ENCODE measurements around the gene PANX1. TPM values are rescaled to one million over a fixed set of nuclear protein-coding genes. Genes with fewer than 3 reads are reported as not detected.

PANX1 gene
- total and polyA plus RNA-seq, 2 experiments from 2014 or later, result 25.1 to 58.1 TPM

GRCh38 chr11:94168882-94169281 lies 40.2 kb downstream of the PANX1 start:
- H3K9me3 ChIP-seq (ENCODE audit: low read depth), result no peaks in the 10 kb centered on the region
- no peaks in the 10 kb centered on the region for H4K20me1 ChIP-seq (ENCODE audit: insufficient read depth, poor library complexity, severe bottlenecking)
- no peaks in the 10 kb centered on the region for H3K9me2 ChIP-seq (replicated peaks; ENCODE audit: insufficient read depth)
- no peaks in the 10 kb centered on the region for H3K27me3 ChIP-seq
- no peak overlapping the region for H3K4me2 ChIP-seq
- WGBS (ENCODE audit: low lambda C conversion rate, missing lambda C conversion rate), result 95% methylated on average over 1 of the region's 1 CpG
- H2AFZ ChIP-seq, result no peak overlapping the region
- DNase-seq (ENCODE audit: low spot score), result no peak
- H3K79me2 ChIP-seq, result peaks cover 87% of the 10 kb centered on the region
- no peak overlapping the region for H3K27ac ChIP-seq
- no peak for TF ChIP-seq EZH2 (IDR thresholded peaks at IDR 0.05; ENCODE audit: borderline replicate concordance)
- TF ChIP-seq EZH2phosphoT487 (IDR thresholded peaks at IDR 0.05; ENCODE audit: low read depth, severe bottlenecking, unreplicated experiment), result no peak
- TF ChIP-seq, protein P1, sequence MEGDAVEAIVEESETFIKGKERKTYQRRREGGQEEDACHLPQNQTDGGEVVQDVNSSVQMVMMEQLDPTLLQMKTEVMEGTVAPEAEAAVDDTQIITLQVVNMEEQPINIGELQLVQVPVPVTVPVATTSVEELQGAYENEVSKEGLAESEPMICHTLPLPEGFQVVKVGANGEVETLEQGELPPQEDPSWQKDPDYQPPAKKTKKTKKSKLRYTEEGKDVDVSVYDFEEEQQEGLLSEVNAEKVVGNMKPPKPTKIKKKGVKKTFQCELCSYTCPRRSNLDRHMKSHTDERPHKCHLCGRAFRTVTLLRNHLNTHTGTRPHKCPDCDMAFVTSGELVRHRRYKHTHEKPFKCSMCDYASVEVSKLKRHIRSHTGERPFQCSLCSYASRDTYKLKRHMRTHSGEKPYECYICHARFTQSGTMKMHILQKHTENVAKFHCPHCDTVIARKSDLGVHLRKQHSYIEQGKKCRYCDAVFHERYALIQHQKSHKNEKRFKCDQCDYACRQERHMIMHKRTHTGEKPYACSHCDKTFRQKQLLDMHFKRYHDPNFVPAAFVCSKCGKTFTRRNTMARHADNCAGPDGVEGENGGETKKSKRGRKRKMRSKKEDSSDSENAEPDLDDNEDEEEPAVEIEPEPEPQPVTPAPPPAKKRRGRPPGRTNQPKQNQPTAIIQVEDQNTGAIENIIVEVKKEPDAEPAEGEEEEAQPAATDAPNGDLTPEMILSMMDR (IDR thresholded peaks at IDR 0.05; ENCODE audit: poor library complexity), result no peak
- H3K4me3 ChIP-seq, result no peak overlapping the region
- peaks cover 3% of the 10 kb centered on the region for H3K4me1 ChIP-seq (ENCODE audit: insufficient read depth)
- no peaks in the 10 kb centered on the region for H3K36me3 ChIP-seq (replicated peaks; ENCODE audit: insufficient read depth, low read depth)

GRCh38 chr11:94169516-94169915 lies 40.9 kb downstream of the PANX1 start:
- H3K4me1 ChIP-seq (ENCODE audit: insufficient read depth), result peaks cover 10% of the 10 kb centered on the region

GRCh38 chr11:94169930-94170545 lies 41.4 kb downstream of the PANX1 start:
- Histone ChIP-seq H2AFZ (no peak overlapping the region), H3K4me1 (ENCODE audit: insufficient read depth) (peaks cover 10% of the 10 kb centered on the region), H3K36me3 (replicated peaks; ENCODE audit: insufficient read depth, low read depth) (no peaks in the 10 kb centered on the region), H3K9me3 (ENCODE audit: low read depth) (no peaks in the 10 kb centered on the region), H3K4me3 (no peak overlapping the region), H3K27ac (no peak overlapping the region), H4K20me1 (ENCODE audit: insufficient read depth, poor library complexity, severe bottlenecking) (no peaks in the 10 kb centered on the region), H3K27me3 (no peaks in the 10 kb centered on the region), H3K79me2 (peaks cover 88% of the 10 kb centered on the region), H3K4me2 (no peak overlapping the region), H3K9me2 (replicated peaks; ENCODE audit: insufficient read depth) (no peaks in the 10 kb centered on the region)
- TF ChIP-seq, protein P1 (IDR thresholded peaks at IDR 0.05; ENCODE audit: poor library complexity), result no peak
- TF ChIP-seq EZH2 (IDR thresholded peaks at IDR 0.05; ENCODE audit: borderline replicate concordance), result no peak
- TF ChIP-seq EZH2phosphoT487 (IDR thresholded peaks at IDR 0.05; ENCODE audit: low read depth, severe bottlenecking, unreplicated experiment), result no peak
- WGBS (ENCODE audit: low lambda C conversion rate, missing lambda C conversion rate), result 88% methylated on average over 8 of the region's 8 CpGs
- no peak for DNase-seq (ENCODE audit: low spot score)

More at GRCh38 chr11:94169516-94169915, 40.9 kb downstream of the PANX1 start:
- TF ChIP-seq EZH2phosphoT487 (IDR thresholded peaks at IDR 0.05; ENCODE audit: low read depth, severe bottlenecking, unreplicated experiment), result no peak
- TF ChIP-seq EZH2 (IDR thresholded peaks at IDR 0.05; ENCODE audit: borderline replicate concordance), result no peak
- TF ChIP-seq, protein P1 (IDR thresholded peaks at IDR 0.05; ENCODE audit: poor library complexity), result no peak
- H3K9me3 ChIP-seq (ENCODE audit: low read depth), result no peaks in the 10 kb centered on the region
- H3K4me3 ChIP-seq, result no peak overlapping the region
- H3K9me2 ChIP-seq (replicated peaks; ENCODE audit: insufficient read depth), result no peaks in the 10 kb centered on the region
- no peaks in the 10 kb centered on the region for H4K20me1 ChIP-seq (ENCODE audit: insufficient read depth, poor library complexity, severe bottlenecking)
- H3K79me2 ChIP-seq, result peaks cover 88% of the 10 kb centered on the region
- no peak for DNase-seq (ENCODE audit: low spot score)
- H3K27ac ChIP-seq, result no peak overlapping the region
- H3K4me2 ChIP-seq, result no peak overlapping the region
- WGBS (ENCODE audit: low lambda C conversion rate, missing lambda C conversion rate), result 86% methylated on average over 4 of the region's 4 CpGs
- H3K27me3 ChIP-seq, result no peaks in the 10 kb centered on the region
- no peak overlapping the region for H2AFZ ChIP-seq
- no peaks in the 10 kb centered on the region for H3K36me3 ChIP-seq (replicated peaks; ENCODE audit: insufficient read depth, low read depth)
